ENCODE data around the gene PELI2. TPM values are rescaled to one million over a fixed set of nuclear protein-coding genes. Genes with fewer than 3 reads are reported as not detected.
A peak's percentile ranks its signal among the peaks of the same experiment; 100 is the strongest.

Gene PELI2
- total RNA-seq, 2 donors from 2014 or later, result 1.1 to 2.4 TPM

DNA sequence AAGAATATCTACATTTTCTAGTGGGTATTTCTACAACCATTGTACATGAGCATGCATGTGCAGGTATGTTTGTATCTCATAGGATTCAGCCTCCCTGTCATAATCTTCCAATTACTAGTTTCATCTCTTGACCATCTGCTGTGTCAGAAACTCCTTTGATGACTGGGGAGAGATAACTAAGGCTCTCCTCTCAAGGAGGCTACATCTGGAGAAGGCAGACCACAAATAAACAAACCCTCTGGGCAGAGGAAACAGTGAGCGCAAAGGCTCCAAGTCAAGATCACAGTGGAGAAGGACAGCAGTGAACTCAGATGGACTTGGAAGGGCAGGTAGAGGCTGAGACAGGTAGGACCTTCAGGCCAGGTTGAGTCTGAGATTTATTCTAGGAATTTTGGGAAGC is 166.4 kb downstream of the PELI2 start:
- Mint-ChIP-seq H3K27ac (no peak overlapping the region), H3K4me3 (no peak overlapping the region), H3K36me3 (no peaks in the 10 kb centered on the region), H3K27me3 (no peaks in the 10 kb centered on the region), H3K4me1 (ENCODE audit: low read depth in 2 of 2) (no peaks in the 10 kb centered on the region), H3K9me3 (no peaks in the 10 kb centered on the region)
- DNase-seq (ENCODE audit: low spot score), result no peak
- ATAC-seq, result no peak

DNA sequence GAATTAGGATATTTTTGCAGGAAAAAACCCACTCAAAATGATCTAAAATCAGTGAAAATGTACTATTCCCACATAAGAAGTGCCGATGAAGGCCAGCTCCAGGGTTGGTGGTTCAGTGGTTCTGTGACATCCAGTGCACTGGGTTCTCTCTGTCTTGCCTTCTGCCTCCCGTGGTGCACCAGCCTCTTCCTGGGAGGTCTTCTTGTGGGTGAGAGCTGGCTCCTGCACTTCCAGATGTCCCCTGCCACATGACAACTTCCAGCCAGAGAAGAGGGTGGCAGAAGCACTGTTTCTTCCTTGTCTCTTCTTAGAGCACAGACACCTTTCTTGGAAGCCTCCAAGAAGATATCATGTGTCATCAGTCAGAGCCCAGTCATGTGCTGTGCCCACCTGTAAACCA is 170.9 kb downstream of the PELI2 start:
- Mint-ChIP-seq H3K27ac (no peak overlapping the region), H3K36me3 (no peaks in the 10 kb centered on the region), H3K27me3 (no peaks in the 10 kb centered on the region), H3K4me3 (no peak overlapping the region), H3K4me1 (ENCODE audit: low read depth in 2 of 2) (peaks cover 0 to 5% of the 10 kb centered on the region in 2 donors), H3K9me3 (no peaks in the 10 kb centered on the region)
- DNase-seq (ENCODE audit: low spot score), result no peak
- ATAC-seq, result no peak

DNA sequence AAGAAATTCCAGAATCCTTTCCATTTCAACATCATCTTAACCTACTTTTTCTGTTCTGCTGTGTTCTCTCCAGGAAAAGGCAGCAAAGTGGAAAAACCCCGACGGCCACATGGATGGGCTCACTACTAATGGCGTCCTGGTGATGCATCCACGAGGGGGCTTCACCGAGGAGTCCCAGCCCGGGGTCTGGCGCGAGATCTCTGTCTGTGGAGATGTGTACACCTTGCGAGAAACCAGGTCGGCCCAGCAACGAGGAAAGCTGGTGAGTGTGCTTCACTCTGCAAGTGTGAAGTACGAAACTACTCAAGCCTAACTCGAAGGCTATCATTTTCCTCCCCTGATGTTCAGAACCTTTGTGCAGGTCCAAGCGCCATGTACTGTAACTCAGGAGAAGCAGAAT is 172.0 kb downstream of the PELI2 start:
- H3K36me3 Mint-ChIP-seq, result no peaks in the 10 kb centered on the region
- peaks cover 0 to 5% of the 10 kb centered on the region in 2 donors for H3K4me1 Mint-ChIP-seq (ENCODE audit: low read depth in 2 of 2)
- DNase-seq (ENCODE audit: low spot score), result no peak
- no peak for ATAC-seq
- H3K9me3 Mint-ChIP-seq, result no peaks in the 10 kb centered on the region
- no peaks in the 10 kb centered on the region for H3K27me3 Mint-ChIP-seq
- H3K4me3 Mint-ChIP-seq, result no peak overlapping the region
- H3K27ac Mint-ChIP-seq, result no peak overlapping the region

GRCh38 chr14:56292970-56293369 is 174.8 kb downstream of the PELI2 start:
- H3K4me3 Mint-ChIP-seq, result no peak overlapping the region
- H3K36me3 Mint-ChIP-seq, result no peaks in the 10 kb centered on the region
- H3K27ac Mint-ChIP-seq, result no peak overlapping the region
- DNase-seq (ENCODE audit: low spot score) (no peak), ATAC-seq (no peak)
- no peaks in the 10 kb centered on the region for H3K9me3 Mint-ChIP-seq
- no peaks in the 10 kb centered on the region for H3K27me3 Mint-ChIP-seq
- peaks cover 0 to 8% of the 10 kb centered on the region in 2 donors for H3K4me1 Mint-ChIP-seq (ENCODE audit: low read depth in 2 of 2)

GRCh38 chr14:56293506-56293905 is 175.3 kb downstream of the PELI2 start:
- H3K4me1 Mint-ChIP-seq (ENCODE audit: low read depth in 2 of 2), result peaks cover 0 to 8% of the 10 kb centered on the region in 2 donors
- H3K27me3 Mint-ChIP-seq, result no peaks in the 10 kb centered on the region
- no peaks in the 10 kb centered on the region for H3K36me3 Mint-ChIP-seq
- no peak overlapping the region for H3K4me3 Mint-ChIP-seq
- no peaks in the 10 kb centered on the region for H3K9me3 Mint-ChIP-seq
- H3K27ac Mint-ChIP-seq, result no peak overlapping the region
- peak in 1 of 2 donors; percentile 29 for ATAC-seq
- no peak for DNase-seq (ENCODE audit: low spot score)

GRCh38 chr14:56294128-56294527 is 175.9 kb downstream of the PELI2 start:
- Mint-ChIP-seq H3K27me3 (no peaks in the 10 kb centered on the region), H3K36me3 (no peaks in the 10 kb centered on the region), H3K27ac (no peak overlapping the region), H3K4me3 (no peak overlapping the region), H3K4me1 (ENCODE audit: low read depth in 2 of 2) (peaks cover 0 to 8% of the 10 kb centered on the region in 2 donors), H3K9me3 (no peaks in the 10 kb centered on the region)
- ATAC-seq (peak in 1 of 2 donors; percentile 31), DNase-seq (ENCODE audit: low spot score) (no peak)

DNA sequence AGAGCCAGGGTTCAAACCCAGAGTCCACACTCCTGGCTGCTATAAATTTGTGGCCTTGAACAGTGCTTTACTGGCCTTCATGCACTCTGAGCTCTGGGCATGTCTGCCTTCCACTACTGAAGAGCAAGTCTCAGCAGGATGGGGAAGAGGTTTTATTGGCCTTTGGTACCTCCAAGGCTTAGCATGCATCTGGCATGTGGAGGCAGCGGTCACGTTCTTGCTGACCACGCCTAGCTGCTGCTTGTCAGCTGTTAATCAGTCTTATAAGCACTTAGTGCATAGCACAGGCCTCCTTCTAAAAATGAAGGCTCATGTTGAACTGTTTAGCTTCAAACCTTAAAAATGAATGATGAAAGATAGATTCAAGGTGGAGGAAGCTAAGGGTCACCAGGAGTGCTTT is 177.5 kb downstream of the PELI2 start:
- DNase-seq (ENCODE audit: low spot score) (no peak), ATAC-seq (no peak)
- Mint-ChIP-seq H3K4me3 (no peak overlapping the region), H3K27me3 (no peaks in the 10 kb centered on the region), H3K4me1 (ENCODE audit: low read depth in 2 of 2) (peaks cover 0 to 8% of the 10 kb centered on the region in 2 donors), H3K36me3 (no peaks in the 10 kb centered on the region), H3K27ac (no peak overlapping the region), H3K9me3 (no peaks in the 10 kb centered on the region)

DNA sequence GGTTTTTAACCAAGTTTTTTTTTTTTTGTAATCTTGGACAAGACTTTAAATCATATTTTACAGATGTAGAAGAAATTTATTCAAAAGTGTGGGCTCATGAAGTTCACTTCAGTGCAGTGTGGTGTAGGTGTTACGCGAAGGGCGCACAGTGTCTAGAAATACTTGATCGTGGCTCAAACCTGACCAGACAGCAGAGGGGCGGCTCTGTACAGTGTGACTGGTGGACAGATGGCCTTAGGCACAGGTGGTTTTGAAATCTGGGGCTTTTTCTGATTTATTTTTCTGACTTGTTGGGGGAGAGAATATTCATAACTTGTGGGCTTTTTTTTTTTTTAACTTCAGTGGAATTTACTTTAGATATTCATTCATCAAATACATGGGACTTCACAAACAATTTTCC is 179.2 kb downstream of the PELI2 start:
- H3K4me1 Mint-ChIP-seq (ENCODE audit: low read depth in 2 of 2), result peaks cover 0 to 8% of the 10 kb centered on the region in 2 donors
- DNase-seq (ENCODE audit: low spot score), result no peak
- H3K27me3 Mint-ChIP-seq, result no peaks in the 10 kb centered on the region
- no peaks in the 10 kb centered on the region for H3K36me3 Mint-ChIP-seq
- ATAC-seq, result no peak
- H3K4me3 Mint-ChIP-seq, result no peak overlapping the region
- H3K27ac Mint-ChIP-seq, result no peak overlapping the region
- no peaks in the 10 kb centered on the region for H3K9me3 Mint-ChIP-seq

DNA sequence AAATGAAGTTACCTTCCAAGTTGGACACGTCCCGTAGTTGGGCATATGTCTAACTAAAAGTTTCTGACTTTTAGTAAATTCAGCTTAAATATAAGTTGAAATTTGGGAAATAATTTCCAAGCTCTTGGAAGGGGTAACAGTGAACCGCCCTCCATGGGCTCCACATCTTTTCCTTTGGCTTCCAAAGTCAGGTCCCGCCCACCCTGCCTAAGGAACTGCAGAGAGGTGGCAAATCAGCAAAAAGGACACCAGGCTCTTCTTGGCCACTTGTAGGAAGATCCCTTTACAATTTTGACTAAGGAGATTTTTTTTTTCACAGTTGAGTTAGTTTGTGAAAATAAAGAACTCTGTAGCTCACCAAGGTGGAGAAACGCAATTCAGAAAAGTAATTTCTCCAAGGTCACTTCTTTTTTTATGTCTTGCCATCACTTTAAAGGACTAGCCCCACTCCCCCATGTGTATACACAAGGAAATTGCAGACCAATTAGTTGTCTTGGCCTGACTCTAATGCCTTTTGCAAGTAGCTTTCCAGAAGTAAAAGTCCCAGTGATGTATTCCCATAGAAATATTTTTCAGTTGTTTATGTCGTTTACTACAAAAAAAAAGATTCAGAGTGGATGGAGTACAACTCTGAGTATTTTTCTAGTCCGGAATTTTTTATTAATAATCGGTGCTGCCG is 181.2 kb downstream of the PELI2 start:
- Mint-ChIP-seq H3K4me3 (no peak overlapping the region), H3K27me3 (no peaks in the 10 kb centered on the region), H3K4me1 (ENCODE audit: low read depth in 2 of 2) (peaks cover 0 to 3% of the 10 kb centered on the region in 2 donors), H3K27ac (no peak overlapping the region), H3K9me3 (no peaks in the 10 kb centered on the region), H3K36me3 (no peaks in the 10 kb centered on the region)
- ATAC-seq, result no peak
- DNase-seq (ENCODE audit: low spot score), result no peak

GRCh38 chr14:56300495-56300894 is 182.3 kb downstream of the PELI2 start:
- Mint-ChIP-seq H3K27me3 (no peaks in the 10 kb centered on the region), H3K27ac (no peak overlapping the region), H3K36me3 (no peaks in the 10 kb centered on the region), H3K4me1 (ENCODE audit: low read depth in 2 of 2) (peaks cover 0 to 3% of the 10 kb centered on the region in 2 donors), H3K9me3 (no peaks in the 10 kb centered on the region), H3K4me3 (no peak overlapping the region)
- DNase-seq (ENCODE audit: low spot score), result no peak
- ATAC-seq, result no peak

DNA sequence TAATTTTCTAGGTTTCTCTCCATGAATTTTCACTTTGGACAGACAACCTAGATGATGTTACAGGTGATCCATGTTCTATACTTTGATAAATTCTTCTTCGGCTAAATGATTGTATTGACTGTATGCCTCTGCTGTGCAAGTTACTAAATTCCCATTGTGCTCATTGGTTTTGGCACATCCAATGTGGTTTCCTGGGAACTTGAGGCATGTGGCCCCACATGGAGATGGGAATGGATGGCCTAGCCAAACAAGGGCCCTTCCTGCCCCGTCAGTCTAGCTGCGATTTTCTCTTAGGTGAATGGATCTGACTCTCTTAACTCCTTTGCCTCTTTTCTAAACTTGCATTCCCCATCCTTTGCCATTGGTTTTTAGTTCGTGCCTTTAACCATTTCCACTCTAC is 186.2 kb downstream of the PELI2 start:
- H3K27me3 Mint-ChIP-seq, result peaks cover 0 to under 1% of the 10 kb centered on the region in 2 donors
- no peak overlapping the region for H3K4me3 Mint-ChIP-seq
- no peak overlapping the region for H3K27ac Mint-ChIP-seq
- no peak for DNase-seq (ENCODE audit: low spot score)
- H3K9me3 Mint-ChIP-seq, result no peaks in the 10 kb centered on the region
- H3K4me1 Mint-ChIP-seq (ENCODE audit: low read depth in 2 of 2), result no peaks in the 10 kb centered on the region
- H3K36me3 Mint-ChIP-seq, result no peaks in the 10 kb centered on the region
- ATAC-seq, result no peak

DNA sequence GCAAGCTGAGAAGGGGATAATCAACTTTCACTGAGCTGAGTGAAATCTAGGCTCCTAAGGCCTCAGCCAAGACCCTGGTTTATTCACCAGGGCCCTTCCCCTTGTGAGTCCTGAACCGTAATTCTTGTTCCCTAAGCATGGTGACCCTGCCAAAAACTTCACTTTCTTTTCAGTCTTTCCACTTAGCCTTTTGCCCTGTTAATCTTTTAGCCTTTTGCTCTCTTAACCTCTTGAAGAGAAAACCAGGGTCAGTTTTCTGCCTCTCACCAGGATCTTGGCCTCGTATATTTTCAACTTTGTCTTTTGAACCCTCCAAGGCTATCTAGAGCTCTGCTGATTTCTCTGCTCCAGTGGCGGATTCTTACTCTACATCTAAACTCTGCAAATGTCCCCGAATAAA is 191.0 kb downstream of the PELI2 start:
- H3K4me1 Mint-ChIP-seq (ENCODE audit: low read depth in 2 of 2), result no peaks in the 10 kb centered on the region
- DNase-seq (ENCODE audit: low spot score) (no peak), ATAC-seq (no peak)
- H3K27ac Mint-ChIP-seq, result no peak overlapping the region
- no peaks in the 10 kb centered on the region for H3K9me3 Mint-ChIP-seq
- no peak overlapping the region for H3K4me3 Mint-ChIP-seq
- peaks cover 5 to 8% of the 10 kb centered on the region in 2 donors for H3K27me3 Mint-ChIP-seq
- no peaks in the 10 kb centered on the region for H3K36me3 Mint-ChIP-seq

DNA sequence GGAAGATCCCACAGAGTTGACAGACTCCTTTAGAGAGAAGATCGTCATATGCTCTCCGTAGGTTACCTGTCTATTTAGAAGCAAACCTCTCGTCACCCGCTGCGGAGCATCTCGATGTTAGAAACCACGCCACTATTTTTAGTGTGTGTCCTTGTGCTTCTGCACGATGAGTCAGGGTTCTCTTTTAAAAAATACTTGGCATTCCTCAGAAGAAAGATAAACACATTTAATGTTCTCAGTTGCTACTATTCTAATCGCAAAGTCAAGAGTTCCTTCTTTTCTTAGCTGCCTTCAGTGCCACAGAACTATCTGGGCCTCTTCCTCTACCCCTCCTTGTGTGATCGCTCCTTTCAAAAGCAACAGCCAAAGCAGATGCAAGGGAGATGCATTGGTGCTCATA is 192.4 kb downstream of the PELI2 start:
- Mint-ChIP-seq H3K9me3 (no peaks in the 10 kb centered on the region), H3K4me1 (ENCODE audit: low read depth in 2 of 2) (no peaks in the 10 kb centered on the region), H3K36me3 (no peaks in the 10 kb centered on the region), H3K27me3 (peaks cover 5 to 8% of the 10 kb centered on the region in 2 donors), H3K4me3 (no peak overlapping the region), H3K27ac (no peak overlapping the region)
- no peak for DNase-seq (ENCODE audit: low spot score)
- no peak for ATAC-seq

GRCh38 chr14:56313789-56314188 is 195.6 kb downstream of the PELI2 start:
- no peak overlapping the region for H3K4me3 Mint-ChIP-seq
- H3K27me3 Mint-ChIP-seq, result peaks cover 5 to 8% of the 10 kb centered on the region in 2 donors
- H3K36me3 Mint-ChIP-seq, result no peaks in the 10 kb centered on the region
- H3K9me3 Mint-ChIP-seq, result no peaks in the 10 kb centered on the region
- ATAC-seq, result no peak
- no peak for DNase-seq (ENCODE audit: low spot score)
- no peak overlapping the region for H3K27ac Mint-ChIP-seq
- H3K4me1 Mint-ChIP-seq (ENCODE audit: low read depth in 2 of 2), result no peaks in the 10 kb centered on the region

All from natural killer cell treated with Interleukin-12 subunit alpha and Interleukin-12 subunit beta and Interleukin-15 and Interleukin-18, amount 100 ng/mL, for 72 hours (primary cell).